Rectal smooth muscle tissue (tissue), 1 donor: Measurements from ENCODE around the gene CTDP1.

Experiments
- H3K27ac ChIP-seq: one replicate; pipeline ENCODE4 v1.7.0; 2013; ENCODE audit warnings: low read depth, low read length, inconsistent platforms
- H3K27me3 ChIP-seq: one replicate; pipeline ENCODE4 v1.7.0; 2013; ENCODE audit warnings: low read length; ENCODE audit not compliant: control insufficient read depth, insufficient read depth
- H3K36me3 ChIP-seq: one replicate; pipeline ENCODE4 v1.7.0; 2013; ENCODE audit warnings: low read length; ENCODE audit not compliant: control insufficient read depth, insufficient read depth
- H3K4me1 ChIP-seq: one replicate; pipeline ENCODE4 v1.7.0; 2013; ENCODE audit warnings: low read length; ENCODE audit not compliant: control insufficient read depth, insufficient read depth
- H3K4me3 ChIP-seq: one replicate; pipeline ENCODE4 v1.7.0; 2013; ENCODE audit warnings: low read length
- H3K9ac ChIP-seq: one replicate; pipeline ENCODE4 v1.7.0; 2013; ENCODE audit warnings: low read length

The CTDP1 gene

DNA sequence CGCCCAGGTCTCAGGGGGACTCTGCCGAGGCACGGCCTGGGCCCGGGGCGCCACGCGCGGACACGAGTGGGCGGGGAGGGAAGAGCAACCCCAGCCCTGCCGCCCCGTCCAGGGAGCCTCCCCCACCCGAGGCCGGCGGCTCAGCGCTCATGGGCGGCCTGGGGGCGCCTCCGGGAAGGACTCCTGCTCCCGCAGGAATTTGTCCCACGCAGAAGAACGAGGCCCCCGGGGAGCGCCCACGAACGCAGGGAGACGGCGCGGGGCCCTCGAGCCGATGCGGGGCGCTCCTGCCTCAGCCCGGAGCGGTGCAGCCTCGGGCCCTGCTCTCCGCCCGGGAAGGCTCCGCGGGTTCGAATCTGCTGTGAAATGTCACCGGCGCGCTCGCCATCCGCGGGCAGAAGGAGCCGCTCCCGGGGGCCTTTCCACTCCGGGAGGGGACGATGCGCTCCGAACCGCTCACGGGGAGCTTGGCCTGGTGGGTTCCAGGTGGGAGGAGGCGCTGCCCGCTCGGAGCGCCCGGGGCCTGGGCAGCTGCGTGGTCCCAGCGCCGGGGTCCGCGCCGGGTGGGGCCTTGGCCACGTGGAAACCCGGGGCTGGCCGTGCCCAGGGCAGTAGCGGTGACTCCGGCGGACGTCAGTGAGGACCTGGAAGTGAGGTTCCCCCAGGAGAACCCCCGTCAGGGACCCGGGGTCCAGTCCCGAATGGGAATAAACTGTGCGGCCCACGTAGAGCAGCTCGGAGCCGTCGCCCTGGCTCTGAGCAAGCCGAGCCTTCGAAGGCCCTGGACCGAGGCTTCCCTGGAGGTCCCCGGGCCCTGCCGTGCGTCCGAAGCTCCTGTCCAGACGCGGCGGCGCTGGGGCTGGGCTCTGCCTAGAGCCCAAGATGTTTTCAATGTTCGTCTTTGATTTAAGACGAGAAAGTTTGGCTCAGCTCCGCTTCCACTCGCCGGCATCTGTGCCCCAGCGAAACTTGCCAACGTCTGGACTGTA is 41.4 kb upstream of the CTDP1 start:
- H3K27ac ChIP-seq: no peak overlapping the region
- no peaks in the 10 kb centered on the region for H3K27me3 ChIP-seq
- H3K9ac ChIP-seq: no peak overlapping the region
- no peaks in the 10 kb centered on the region for H3K36me3 ChIP-seq
- no peaks in the 10 kb centered on the region for H3K4me1 ChIP-seq
- H3K4me3 ChIP-seq: no peak overlapping the region

GRCh38 chr18:79639072-79639829 is 40.4 kb upstream of the CTDP1 start:
- no peaks in the 10 kb centered on the region for H3K27me3 ChIP-seq
- H3K4me1 ChIP-seq: peaks cover 2% of the 10 kb centered on the region
- no peak overlapping the region for H3K4me3 ChIP-seq
- H3K36me3 ChIP-seq: no peaks in the 10 kb centered on the region
- H3K9ac ChIP-seq: no peak overlapping the region
- no peak overlapping the region for H3K27ac ChIP-seq

GRCh38 chr18:79640064-79640672 is 39.4 kb upstream of the CTDP1 start:
- Histone ChIP-seq H3K4me1 (peaks cover 2% of the 10 kb centered on the region), H3K36me3 (no peaks in the 10 kb centered on the region), H3K9ac (no peak overlapping the region), H3K27ac (no peak overlapping the region), H3K27me3 (no peaks in the 10 kb centered on the region), H3K4me3 (no peak overlapping the region)

DNA sequence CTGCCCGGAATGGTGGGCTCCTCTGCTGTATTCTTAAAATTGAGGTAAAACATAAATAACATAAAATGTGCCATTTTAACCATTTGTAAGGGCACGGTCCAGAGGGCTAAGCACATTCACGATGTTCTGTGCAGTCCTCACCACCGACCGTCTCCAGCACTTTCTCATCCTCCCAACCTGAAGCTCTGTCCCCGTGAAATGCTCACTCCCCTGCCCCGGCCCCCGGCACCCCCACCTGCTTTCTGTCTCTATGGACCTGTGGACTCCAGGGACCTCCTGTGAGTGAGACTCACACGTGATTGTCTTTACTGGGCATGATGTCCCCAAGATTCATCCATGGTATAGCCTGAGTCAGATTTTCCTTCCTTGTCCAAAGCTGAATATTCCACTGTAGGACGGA is 38.7 kb upstream of the CTDP1 start:
- H3K9ac ChIP-seq: no peak overlapping the region
- H3K36me3 ChIP-seq: no peaks in the 10 kb centered on the region
- peaks cover 2% of the 10 kb centered on the region for H3K4me1 ChIP-seq
- no peaks in the 10 kb centered on the region for H3K27me3 ChIP-seq
- no peak overlapping the region for H3K27ac ChIP-seq
- no peak overlapping the region for H3K4me3 ChIP-seq

DNA sequence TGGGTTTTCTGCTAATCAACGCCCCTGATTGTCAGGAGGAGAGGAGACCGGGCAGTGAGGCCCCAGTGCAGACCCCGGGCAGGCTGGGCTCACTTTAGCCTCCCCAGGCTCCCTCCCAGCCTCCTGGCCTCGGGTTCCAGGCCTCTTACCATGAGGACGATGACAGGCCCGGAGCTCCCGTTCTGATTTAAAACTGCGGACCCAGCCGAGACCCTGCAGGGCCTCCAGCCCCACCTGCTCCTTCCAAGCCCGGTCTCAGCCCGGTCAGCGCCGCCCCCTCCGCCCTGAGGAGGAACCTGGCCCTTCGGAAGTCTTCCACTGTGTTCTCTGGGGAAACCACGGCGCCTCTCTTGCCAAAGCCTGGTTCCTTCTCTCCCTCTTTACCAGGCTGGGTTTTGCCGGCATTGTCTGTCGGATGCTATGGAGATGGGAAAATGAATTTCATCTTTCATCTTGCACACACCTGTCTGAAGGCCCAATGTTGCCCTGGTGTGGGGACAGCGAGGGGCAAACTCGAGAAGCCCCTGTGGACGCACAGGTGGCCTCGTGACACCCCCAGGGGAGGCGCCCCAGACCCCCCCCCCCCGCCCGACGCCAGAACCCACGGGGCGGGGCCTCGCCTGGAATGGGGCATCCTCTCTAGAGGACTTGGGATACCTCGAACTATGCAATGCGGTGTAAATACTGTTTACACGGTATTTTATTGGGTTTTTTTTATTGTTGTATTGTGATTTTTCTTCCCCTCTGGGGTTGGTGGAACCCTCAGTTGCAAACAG is 37.7 kb upstream of the CTDP1 start:
- no peak overlapping the region for H3K27ac ChIP-seq
- H3K27me3 ChIP-seq: no peaks in the 10 kb centered on the region
- no peaks in the 10 kb centered on the region for H3K36me3 ChIP-seq
- H3K4me3 ChIP-seq: no peak overlapping the region
- peaks cover 2% of the 10 kb centered on the region for H3K4me1 ChIP-seq
- H3K9ac ChIP-seq: no peak overlapping the region

DNA sequence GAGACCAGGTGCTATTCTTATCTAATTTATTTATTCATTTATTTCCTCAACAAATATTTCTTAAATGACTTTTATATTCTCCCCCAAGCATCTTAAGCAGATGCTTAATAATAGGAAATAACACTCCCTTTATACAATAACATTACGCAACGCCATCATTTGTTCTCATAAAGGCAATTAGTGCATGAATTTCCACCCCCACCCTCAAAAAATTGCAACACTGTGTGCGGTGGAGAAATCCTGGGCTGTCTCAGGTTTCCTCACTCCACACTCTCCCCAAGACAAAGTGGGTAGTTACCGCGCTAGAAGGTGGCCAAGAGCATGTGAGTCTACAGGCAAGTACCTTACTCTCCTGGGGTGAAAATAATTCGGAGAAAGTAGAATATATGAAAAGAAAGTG is 37.0 kb upstream of the CTDP1 start:
- Histone ChIP-seq H3K4me3 (no peak overlapping the region), H3K36me3 (no peaks in the 10 kb centered on the region), H3K4me1 (peaks cover 2% of the 10 kb centered on the region), H3K9ac (no peak overlapping the region), H3K27me3 (no peaks in the 10 kb centered on the region), H3K27ac (no peak overlapping the region)

- Histone ChIP-seq H3K4me1 (peaks cover 2% of the 10 kb centered on the region), H3K36me3 (no peaks in the 10 kb centered on the region), H3K4me3 (no peak overlapping the region), H3K27me3 (no peaks in the 10 kb centered on the region), H3K27ac (no peak overlapping the region), H3K9ac (no peak overlapping the region)
Measured at GRCh38 chr18:79643054-79643984, 36.3 kb upstream of the CTDP1 start.

GRCh38 chr18:79644006-79644665 is 35.5 kb upstream of the CTDP1 start:
- H3K9ac ChIP-seq: no peak overlapping the region
- H3K36me3 ChIP-seq: no peaks in the 10 kb centered on the region
- H3K27ac ChIP-seq: no peak overlapping the region
- H3K27me3 ChIP-seq: no peaks in the 10 kb centered on the region
- H3K4me3 ChIP-seq: peak overlapping the region; percentile 47
- peaks cover 2% of the 10 kb centered on the region for H3K4me1 ChIP-seq

DNA sequence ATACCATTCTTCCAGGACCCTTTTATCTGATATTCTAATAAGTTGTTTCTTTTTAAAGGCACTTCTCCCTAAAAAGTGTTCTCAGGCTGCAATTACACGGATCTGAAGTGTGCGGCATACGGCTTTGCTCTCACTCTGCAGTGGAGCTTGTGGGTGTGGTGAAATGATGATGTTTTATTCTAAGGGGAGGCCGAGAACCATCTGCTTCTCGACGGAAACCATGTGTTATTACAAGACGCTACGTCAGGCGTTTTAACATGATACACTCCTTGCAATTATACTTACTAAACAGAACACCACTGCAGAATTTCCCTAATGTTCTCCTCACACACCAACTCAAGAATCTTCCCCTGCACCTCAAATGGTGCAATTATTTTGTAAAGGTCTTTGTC is 34.9 kb upstream of the CTDP1 start:
- Histone ChIP-seq H3K9ac (no peak overlapping the region), H3K36me3 (no peaks in the 10 kb centered on the region), H3K4me3 (no peak overlapping the region), H3K27ac (no peak overlapping the region), H3K4me1 (peaks cover 2% of the 10 kb centered on the region), H3K27me3 (no peaks in the 10 kb centered on the region)

- H3K9ac ChIP-seq: no peak overlapping the region
- H3K4me1 ChIP-seq: peaks cover 2% of the 10 kb centered on the region
- H3K27me3 ChIP-seq: no peaks in the 10 kb centered on the region
- no peak overlapping the region for H3K27ac ChIP-seq
- H3K4me3 ChIP-seq: no peak overlapping the region
- H3K36me3 ChIP-seq: no peaks in the 10 kb centered on the region
Measured at GRCh38 chr18:79645291-79645983, 34.2 kb upstream of the CTDP1 start.
